DND-41 (cell line): ENCODE results near the gene NPIPB8.
"Not testable (repeated sequence)": the region's sequence is repeated elsewhere in the genome, so short reads cannot be mapped to it uniquely, and the experiment has no call there.

Experiments
- EZH2 ChIP-seq: IDR thresholded peaks from 3 replicates; pipeline ENCODE4 v1.6.1; 2012; ENCODE audit warnings: borderline replicate concordance, low read depth, mild to moderate bottlenecking, moderate library complexity, low read length, inconsistent platforms; ENCODE audit not compliant: severe bottlenecking
- TF ChIP-seq, protein P1 (sequence below): IDR thresholded peaks from 2 replicates; pipeline ENCODE4 v1.5.1; 2012; ENCODE audit warnings: borderline replicate concordance, low read length, moderate library complexity, mild to moderate bottlenecking; ENCODE audit not compliant: poor library complexity, severe bottlenecking; ENCODE audit errors: extremely low read depth

DNA sequence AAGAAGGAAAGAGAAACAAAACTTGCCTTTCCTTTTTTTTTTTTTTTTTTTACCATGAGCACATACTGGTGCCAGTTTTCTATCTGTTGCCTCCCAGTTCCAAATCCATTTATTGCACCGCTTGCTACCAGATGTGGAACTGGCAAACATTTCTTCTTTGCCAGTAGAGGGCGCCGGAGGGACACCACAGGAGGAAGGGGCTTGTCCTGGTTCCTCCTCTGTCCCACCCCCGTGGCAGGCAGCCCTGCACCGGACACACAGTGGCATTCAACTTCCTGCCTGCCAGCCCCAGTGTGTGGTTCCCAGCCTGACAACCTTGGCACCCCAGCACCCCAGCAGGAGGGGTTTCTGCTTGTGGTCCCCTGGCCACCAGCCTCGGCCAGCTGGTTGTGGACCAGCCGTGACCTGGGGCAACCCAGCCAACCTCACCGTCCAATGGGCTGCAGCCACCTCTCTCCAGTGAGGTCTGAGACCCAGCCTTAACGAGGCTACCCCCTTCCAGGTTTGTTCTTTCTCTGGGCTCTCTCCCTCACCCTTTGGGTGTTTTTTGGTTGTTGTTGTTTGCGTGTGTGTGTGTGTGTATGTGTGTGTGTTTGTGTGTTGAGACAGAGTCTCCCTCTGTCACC is 50.6 kb downstream of the NPIPB8 start:
- TF ChIP-seq, protein P1, sequence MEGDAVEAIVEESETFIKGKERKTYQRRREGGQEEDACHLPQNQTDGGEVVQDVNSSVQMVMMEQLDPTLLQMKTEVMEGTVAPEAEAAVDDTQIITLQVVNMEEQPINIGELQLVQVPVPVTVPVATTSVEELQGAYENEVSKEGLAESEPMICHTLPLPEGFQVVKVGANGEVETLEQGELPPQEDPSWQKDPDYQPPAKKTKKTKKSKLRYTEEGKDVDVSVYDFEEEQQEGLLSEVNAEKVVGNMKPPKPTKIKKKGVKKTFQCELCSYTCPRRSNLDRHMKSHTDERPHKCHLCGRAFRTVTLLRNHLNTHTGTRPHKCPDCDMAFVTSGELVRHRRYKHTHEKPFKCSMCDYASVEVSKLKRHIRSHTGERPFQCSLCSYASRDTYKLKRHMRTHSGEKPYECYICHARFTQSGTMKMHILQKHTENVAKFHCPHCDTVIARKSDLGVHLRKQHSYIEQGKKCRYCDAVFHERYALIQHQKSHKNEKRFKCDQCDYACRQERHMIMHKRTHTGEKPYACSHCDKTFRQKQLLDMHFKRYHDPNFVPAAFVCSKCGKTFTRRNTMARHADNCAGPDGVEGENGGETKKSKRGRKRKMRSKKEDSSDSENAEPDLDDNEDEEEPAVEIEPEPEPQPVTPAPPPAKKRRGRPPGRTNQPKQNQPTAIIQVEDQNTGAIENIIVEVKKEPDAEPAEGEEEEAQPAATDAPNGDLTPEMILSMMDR = not testable (repeated sequence)
- TF ChIP-seq EZH2 = not testable (repeated sequence)
